GM18507 (cell line): Measurements from ENCODE around the gene TOM1L1.

Source experiments
- DNase-seq: peaks from one replicate; pipeline ENCODE4 v3.0.0; 2011; ENCODE audit warnings: low read depth; ENCODE audit not compliant: insufficient read length; ENCODE audit errors: extremely low spot score
- FAIRE-seq: peaks from 2 replicates; lab custom pipeline; 2011; peaks lifted over from hg19 to GRCh38; lab: Jason Lieb, UNC

TOM1L1 gene

DNA sequence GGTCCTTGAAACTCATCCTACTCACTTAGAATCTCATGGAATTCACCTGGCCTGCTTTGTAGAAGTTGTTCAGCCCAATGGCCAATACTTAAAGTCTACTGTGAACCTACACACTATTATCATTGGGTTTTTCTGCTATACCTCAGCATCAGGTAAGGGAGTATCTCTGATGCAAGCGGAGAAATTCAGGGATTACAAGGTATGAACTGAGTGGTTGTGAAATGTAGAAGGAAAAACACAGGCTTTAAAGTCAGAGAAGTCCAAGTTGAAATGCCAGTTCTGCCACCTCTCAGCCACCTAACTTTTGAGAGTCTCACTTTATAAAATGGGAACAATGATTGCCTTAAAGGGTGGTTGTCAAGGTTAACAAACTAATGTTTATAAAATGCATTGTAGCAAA, 36.8 kb downstream of the TOM1L1 start:
- no peak for FAIRE-seq
- DNase-seq, result no peak

DNA sequence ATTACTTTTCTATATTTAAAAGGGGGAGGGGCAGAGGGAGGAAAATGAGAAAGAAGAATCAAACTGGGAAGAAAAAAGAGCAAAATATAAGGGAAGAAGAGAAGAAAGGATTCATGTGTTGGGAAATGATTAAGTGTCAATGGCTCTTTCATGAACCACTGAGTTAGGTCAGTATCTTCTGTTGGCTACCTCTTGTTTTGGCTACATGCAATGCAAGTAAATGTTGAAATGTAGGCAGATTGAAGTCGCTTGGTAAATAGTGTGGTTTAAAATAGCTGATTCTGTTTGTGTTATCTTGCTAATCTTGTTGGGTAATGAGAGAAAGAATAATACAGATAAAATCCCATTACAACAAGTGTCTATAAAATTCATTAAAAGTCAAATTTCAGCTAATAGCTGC, 40.6 kb downstream of the TOM1L1 start:
- DNase-seq, result no peak

DNA sequence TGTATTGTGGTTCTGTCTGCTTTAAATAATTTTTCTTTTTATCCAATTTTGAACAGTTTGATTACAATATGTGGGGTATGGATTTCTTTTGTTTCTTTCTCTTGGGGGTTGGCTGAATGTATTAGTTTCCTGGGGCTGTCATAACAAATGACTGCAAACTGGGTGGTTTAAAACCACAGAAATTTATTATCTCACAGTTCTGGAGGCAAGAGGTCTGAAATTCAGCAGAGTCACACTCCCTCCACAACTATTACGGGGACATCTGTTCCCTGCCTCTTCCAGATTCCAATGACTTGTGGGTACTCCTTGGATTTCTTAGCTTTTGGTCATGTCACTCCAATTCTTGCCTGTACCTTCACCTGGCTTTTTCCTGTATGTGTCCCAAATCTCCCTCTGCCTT, 44.1 kb downstream of the TOM1L1 start:
- FAIRE-seq (no peak), DNase-seq (no peak)

More for the DNA sequence above, 40.6 kb downstream of the TOM1L1 start:
- no peak for FAIRE-seq

DNA sequence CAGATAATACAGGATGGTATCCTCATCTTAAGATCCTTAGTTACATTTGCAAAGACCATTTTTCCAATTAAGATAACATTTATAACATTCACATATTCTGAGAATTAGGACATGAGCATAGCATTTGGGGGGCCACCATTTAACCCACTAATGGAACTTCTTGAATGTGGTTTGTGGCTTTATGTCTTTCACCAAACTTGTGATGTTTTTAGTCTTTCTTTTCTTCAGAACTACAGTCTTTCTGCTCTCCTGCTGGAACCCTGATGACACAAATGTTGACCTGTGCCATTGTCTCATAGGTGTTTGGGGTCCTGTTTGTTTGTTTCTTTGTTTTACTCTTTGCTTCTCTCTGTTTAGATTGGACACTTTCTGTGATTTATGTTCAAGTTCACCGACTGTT, 44.6 kb downstream of the TOM1L1 start:
- FAIRE-seq, result no peak

DNA sequence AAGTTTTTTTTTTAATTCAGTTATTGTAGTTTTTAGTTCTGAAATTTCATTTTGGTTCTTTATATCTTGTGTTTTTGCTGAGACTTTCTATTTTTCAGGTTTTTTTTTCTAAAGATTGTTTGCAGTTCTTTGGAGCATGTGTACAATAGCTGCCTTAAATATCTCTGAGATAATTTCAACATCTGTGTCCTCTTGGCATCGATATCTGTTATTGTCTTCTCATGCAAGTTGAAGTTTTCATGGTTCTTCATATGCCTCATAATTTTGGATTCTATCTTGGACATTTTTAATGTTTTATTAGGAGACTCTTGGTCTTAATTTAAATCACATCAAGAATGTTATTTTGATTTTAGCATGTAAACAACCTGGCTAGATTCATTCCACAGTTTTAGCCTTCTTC, 45.0 kb downstream of the TOM1L1 start:
- FAIRE-seq (no peak), DNase-seq (no peak)

More for the DNA sequence above, 44.6 kb downstream of the TOM1L1 start:
- no peak for DNase-seq

DNA sequence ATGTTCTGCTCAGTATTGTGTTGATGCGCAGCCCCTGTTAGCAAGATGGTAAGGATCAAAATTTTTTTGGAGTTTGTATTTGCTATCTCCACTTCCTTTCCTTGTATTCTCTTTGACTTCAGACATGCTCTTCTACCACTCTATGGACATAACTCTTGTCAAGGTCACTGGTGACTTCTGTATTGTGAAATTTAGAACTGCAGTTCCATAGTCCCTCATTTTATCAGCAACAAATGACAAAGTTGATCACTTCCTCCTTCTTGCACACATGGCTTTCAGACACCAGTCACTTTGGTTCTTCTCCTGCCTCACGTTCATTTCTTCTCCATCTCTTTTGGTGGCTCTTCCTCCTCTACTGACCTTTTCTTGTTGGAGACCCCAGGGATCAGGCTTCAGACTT, 46.7 kb downstream of the TOM1L1 start:
- DNase-seq, result no peak
- no peak for FAIRE-seq

DNA sequence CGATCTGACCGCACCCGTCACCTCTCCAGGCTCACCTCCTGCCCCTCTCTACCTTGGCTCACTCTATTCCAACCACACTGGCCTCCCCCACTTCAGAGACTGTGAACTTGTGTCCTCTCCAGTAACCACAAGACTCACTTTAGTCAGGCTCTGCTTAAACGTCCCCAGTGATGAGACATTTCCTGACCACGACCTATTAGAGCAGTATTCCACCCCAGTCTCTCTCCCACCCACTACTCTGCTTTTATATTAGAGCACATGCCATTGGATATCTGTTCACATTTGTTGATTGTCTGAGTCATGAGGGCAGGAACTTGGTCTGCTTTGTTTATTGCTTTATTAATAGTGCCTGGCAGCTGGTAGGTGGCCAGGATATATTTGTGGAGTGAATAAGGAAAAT, 47.7 kb downstream of the TOM1L1 start:
- FAIRE-seq (no peak), DNase-seq (no peak)

DNA sequence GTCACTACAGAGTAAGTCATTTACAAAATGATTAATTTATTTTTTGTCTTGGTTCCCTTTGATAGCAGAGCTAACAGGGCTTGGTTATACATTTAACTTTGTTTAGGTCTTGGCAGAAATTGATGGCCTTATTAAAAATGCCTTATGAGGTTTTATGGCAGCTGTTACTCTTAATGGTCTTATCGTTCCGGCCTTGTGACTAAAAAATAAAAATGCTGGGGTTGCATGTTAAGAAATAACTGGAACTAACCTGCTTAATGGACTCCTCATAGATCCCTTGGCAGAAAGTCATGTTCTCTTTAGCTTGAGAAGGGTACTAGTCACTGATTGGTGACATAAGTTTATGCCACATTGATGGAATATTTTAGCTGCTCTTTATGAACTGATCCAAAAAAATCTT, 49.5 kb downstream of the TOM1L1 start:
- DNase-seq (no peak), FAIRE-seq (no peak)

DNA sequence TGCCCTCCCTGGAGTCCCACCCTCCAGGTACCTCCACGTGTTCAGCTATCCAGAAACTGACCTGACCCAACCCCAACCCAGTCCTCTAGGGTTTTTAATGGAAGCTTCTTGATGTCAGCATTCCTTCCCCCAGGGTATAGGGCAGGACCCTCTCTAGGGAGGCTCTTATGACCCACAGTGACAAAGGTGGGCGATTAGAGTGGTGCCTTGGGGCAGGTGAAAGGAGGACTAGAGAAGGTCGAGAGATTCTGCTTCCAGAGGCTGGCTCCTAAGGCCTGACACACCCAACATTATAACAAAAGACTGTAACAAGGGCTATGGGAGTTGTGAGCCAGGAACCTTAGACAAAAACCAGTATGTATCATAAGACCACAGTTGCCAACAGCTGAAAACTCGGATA, 50.6 kb downstream of the TOM1L1 start:
- DNase-seq (no peak), FAIRE-seq (no peak)

DNA sequence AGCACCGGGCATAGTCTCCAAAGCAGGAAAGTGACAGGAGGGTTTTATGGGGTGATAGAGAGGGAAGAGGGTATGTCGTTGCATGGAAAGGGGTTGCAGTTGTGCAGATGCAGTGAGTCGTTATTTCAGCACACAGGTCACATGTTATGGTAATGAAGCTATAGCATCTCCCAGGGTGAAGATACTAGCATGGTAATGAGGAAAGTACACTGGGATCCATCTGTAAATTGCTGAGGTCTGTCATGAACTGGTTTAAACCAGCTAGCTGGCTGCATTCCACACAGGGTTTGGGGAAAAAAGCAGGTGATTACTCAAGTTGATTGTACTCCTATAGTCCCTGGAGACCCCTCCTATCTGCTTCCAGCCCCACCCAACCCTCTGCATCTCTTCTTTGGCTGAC, 56.1 kb downstream of the TOM1L1 start:
- no peak for DNase-seq

DNA sequence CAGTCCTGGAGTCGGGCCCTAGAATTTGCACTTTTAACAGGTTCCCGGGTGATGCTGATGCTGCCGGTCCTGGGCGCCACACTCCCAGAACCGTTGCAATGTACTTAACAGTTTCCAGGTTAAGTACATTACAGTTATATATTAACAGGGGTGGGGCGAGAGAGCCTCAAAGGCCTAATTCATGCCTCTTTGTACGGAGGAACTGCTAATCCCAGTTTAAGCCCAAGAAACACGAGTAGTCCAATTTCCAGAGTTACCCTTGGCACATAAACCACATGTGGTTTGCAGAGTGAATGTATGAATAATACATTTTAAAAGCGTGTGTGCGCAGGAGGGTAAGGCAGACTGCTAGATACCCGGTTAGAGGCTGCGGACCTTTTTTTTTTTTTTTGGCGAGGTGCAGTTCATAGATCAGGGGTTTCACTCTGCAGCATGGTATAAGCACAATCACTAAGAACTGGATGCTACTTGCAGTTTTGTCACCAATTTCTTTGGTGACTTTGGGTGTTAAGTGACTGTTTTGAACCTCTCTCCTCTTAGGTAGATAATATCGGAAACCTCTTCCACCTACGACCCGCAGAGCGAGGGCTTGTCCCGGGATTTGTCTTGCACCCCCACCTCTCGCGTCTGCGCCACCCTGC, 67.1 kb downstream of the TOM1L1 start:
- DNase-seq, result no peak
- FAIRE-seq, result no peak

More for the DNA sequence above, 56.1 kb downstream of the TOM1L1 start:
- no peak for FAIRE-seq

DNA sequence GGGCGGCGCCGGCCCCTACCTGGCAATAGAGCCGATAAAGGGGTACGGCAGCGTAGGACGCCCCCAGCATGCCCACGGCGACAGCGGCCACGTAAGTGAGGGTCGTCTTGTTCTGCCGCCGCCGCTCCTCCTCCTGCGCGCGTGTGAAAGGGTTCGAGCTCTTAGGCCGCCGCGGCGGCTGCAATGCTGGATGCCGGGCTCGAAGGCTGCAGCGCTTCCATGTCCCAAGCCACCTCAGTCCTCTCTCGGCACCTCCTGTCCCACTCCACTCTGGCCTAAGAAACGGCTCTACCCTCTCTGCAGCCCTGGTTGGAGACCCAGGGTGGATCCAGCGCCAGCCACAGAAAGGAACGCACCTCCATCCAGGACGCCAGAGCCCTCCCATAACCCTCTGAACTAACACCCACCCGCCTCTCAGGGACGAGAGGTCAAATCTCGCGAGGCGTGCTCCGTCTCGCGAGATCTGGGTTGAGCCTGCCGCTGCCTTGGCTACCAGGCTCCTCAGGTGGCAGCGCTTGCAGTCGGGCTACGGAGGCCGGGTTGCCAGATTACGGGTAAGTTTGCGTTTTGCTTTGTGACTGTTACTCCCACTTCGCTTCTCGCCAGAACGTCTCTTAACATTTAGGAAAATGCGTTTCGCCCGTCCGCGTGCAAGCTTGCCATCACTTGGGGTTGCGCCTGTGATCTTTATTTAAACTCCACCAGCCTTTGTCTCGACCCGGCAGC, 67.8 kb downstream of the TOM1L1 start, which contains the start of the genes COX11 and STXBP4:
TSS of gene COX11 (minus strand) at position 393 of the 726 bp plus-strand sequence. CDS start at position 385, 8 bp downstream.
TSS of gene STXBP4 (plus strand) at position 504 of the 726 bp plus-strand sequence. CDS start 17,455 bp downstream, outside the sequence.
- DNase-seq, result peak; percentile 84
- peak; percentile 93 for FAIRE-seq

DNA sequence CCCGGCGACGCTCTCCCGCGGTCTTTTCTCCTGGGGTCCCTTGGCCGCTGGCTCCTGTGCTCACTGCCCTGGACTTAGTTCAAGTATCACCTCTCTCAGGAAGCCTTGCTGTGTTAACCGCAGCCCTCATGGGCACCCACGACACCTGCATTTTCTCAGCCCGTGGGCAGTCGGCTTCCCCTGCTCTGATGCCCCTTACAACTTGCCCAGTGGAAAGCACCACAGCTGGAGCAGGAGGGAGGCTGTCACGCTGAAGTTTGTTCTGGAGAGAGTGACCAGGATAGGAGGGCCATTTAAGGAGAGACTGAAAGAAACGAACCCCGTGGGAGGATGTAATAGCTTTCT, 68.3 kb downstream of the TOM1L1 start:
- DNase-seq (no peak), FAIRE-seq (peak; percentile 9)

DNA sequence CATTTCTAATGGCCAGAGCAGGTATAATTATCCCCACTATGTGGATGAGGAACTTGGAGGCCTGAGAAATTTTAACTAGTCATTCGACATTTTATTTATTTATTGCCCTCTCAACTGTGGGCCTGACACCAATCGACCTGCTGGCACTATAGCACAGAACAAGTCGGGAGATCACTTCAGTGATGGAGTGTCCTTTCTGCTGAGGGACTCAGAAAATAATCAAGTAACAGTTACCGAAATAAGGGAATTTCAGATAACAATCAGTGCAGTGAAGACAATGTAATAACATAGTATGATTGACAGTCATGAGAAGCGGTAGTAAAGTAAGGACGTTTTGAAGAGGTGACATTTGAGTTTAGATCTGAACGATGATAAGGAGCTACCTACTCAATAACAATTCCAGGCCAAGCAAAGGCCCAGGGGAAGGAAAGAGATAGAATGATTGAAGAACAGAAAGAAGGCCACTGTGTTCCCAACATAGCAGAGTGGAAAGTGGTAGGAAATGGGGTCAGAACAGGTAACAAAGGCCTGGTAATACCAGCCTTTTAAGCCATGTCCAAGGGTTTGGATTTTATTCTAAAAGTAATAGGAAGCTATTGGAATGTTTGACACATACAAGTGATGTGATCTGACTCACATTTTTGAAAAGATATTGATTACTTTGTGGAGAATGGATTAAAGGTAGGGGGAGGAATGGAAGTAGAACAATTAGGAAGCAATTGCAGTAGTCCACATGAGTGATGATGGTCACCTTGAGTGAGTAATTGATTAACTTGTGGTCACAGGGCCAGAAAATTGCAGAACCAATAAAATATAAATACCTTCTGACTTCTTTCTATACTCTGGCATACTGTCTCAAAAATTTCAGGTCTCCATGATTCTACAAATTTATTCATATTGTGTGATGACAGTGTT, 69.3 kb downstream of the TOM1L1 start:
- DNase-seq, result no peak
- peak; percentile 54 for FAIRE-seq

DNA sequence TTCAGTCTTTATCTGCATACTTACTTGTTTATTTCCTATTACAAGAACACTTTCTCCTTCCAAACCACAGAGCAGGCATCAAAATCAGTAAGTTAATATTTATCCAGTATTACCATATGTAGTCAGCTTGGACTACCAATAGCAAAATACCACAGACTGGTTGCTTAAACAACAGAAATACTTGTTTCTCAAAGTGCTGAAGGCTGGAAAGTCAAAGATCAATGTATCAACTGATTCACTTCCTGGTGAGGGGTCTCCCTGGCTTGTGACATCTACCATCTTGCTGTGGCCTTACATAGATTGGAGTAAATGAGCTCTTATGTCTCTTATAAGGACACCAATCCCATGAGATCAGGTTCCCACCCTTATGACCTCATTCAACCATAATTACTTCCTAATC, 70.5 kb downstream of the TOM1L1 start:
- DNase-seq (no peak), FAIRE-seq (peak; percentile 62)

DNA sequence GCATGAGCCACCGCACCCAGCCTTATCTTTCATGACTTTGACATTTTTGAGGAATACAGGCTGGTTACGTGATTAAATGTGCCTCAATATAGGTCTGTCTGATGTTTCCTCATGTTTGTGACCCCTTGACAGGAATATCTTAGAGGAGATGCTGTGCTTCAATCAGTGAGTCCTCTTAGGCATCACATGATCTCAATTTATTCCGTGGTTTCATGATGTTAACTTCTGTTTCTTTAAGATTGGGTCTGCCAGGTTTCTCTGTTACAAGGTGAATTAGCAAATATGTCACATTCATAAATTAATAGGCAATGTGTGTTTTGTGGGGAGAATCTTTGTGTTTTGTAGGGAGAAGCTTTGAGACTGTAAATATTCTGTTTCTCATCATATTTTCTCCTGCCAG, 71.2 kb downstream of the TOM1L1 start:
- DNase-seq (no peak), FAIRE-seq (no peak)

DNA sequence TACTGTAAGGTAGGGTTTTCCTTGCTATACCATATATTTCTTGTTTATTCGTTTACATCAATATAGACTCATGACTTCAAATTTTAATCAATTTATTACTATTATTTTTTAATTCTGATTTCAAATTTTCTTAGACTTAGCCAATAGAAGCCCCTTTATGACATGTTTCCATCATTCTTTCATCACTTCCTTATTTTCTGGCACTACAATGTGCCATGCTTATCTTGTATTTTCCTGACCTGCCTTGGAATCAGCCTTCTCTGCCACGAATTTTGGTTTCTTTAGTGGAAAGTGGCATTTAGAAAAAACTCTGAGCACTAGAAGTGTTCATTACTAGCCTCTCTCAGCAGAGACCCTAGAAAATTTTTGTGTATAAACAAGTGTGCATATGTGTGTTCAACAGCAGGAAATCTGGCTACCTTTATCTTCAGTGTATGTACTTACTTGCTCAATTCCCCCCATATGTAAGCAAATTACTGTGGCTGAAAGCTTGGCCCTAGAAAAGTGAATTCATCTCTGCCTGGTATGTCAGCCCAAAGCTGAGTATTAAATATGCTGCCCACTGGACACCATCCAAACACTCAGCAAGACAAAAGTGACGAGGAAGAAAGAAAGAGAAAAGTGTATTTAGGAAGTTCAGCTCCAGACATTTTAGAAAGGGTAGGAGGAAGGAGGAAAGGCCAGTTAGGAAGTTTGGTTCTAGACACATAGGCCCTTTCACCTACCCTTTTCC, 71.9 kb downstream of the TOM1L1 start:
- FAIRE-seq, result no peak
- no peak for DNase-seq

DNA sequence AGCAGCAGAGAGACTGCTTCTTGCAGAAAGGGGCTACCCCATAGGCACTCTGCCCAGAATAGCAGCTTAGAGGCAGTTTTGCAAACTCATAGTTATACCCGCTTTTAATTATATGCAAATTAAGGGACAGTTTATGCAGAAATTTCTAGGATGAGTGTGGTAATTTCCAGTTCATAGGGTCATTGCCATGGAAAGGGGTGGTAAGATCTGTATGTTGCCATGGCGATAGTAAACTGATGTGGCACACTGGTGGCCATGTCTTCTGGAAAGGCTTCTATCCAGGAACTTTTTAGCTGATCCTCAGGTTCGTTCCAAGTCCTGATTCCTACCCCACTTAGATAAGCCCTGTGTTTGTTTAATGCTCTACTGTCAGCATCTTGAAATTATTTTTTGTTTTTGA, 74.1 kb downstream of the TOM1L1 start:
- no peak for FAIRE-seq
- DNase-seq, result no peak

DNA sequence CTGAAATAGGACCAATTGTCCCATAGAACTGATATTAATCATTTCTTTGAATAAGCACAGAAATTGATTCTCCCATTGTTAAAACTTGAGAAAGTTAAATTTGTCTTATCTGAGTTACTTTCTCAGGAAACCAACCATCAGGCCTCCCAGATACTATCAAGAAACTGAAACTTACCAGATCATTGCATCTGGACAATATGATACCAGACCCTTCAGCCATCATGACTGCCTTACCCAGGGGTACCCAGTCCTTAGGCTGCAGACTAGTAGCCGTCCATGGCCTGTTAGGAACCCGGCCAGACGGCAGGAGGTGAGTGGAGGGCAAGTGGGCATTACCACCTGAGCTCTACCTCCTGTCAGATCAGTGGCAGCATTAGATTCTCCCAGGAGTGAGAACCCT, 75.7 kb downstream of the TOM1L1 start:
- FAIRE-seq, result no peak
- DNase-seq, result no peak

DNA sequence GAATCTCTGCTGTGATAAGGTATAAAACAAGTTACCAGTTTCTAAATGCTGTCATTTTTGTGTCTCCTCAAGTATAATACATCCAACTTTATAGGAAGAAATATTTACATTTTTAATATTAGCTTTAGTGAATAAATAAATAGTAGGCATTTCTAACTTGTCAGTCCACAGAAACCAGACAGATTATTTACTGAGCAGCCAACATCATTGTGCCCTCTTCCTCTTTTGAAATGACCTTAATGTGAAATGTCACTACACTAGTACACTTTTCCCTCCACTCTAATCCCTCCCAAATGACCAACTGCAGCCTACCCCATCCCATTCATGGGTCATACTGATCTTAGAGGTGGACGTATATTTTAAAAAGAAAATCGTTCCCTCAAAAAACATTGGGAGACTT, 77.1 kb downstream of the TOM1L1 start:
- FAIRE-seq, result no peak

More for the DNA sequence above, 77.1 kb downstream of the TOM1L1 start:
- no peak for DNase-seq
